AG04450 (cell line): ENCODE results near the gene SRPK3. TPM values are rescaled to one million over a fixed set of nuclear protein-coding genes. Genes with fewer than 3 reads are reported as not detected.
"Not testable (repeated sequence)": the region's sequence is repeated elsewhere in the genome, so short reads cannot be mapped to it uniquely, and the experiment has no call there.

Experiments
- CTCF ChIA-PET: fragments of 300-600, 350-600 bp; formaldehyde crosslinking; extraction: SDS; loops from one replicate; lab custom pipeline; 2022; ENCODE audit warnings: antibody characterized with exemption, inconsistent platforms; lab: Charles Lee
- POLR2A ChIA-PET: fragments of 350-600 bp; formaldehyde crosslinking; extraction: SDS; loops from one replicate; lab custom pipeline; 2021; ENCODE audit warnings: antibody characterized with exemption, inconsistent platforms; lab: Yijun Ruan, JAX
- DNase-seq: peaks from one replicate; pipeline ENCODE4 v3.0.0-alpha.2; 2011; ENCODE audit warnings: low read depth, low spot score
- H3K27ac ChIP-seq: one replicate; pipeline ENCODE4 v1.5.1; 2012; ENCODE audit warnings: low read depth, low read length, control low read depth
- H3K27me3 ChIP-seq: one replicate; pipeline ENCODE4 v1.6.0; 2012; ENCODE audit warnings: low read length; ENCODE audit not compliant: control insufficient read depth, insufficient read depth
- H3K4me3 ChIP-seq: 2 replicates; pipeline ENCODE4 v1.5.1; 2011; ENCODE audit warnings: mild to moderate bottlenecking, low read depth, low read length, control low read depth
- H3K9me3 ChIP-seq: 2 replicates; pipeline ENCODE4 v1.5.1; 2012; ENCODE audit warnings: low read length; ENCODE audit not compliant: control insufficient read depth, insufficient read depth
- CTCF ChIP-seq: IDR thresholded peaks from 2 replicates; pipeline ENCODE4 v1.5.1; 2011; ENCODE audit warnings: low read depth, low read length, control low read depth, inconsistent platforms
- polyA plus RNA-seq: library from polyadenylated mRNA; depleted of rRNA; stranded (reverse); fragments of >200 nt; gene quantifications from 2 replicates; pipeline ENCODE4 v1.2.3, GENCODE V29; 2011

Gene SRPK3
- polyA plus RNA-seq, 1 experiment = 0.27 TPM

DNA sequence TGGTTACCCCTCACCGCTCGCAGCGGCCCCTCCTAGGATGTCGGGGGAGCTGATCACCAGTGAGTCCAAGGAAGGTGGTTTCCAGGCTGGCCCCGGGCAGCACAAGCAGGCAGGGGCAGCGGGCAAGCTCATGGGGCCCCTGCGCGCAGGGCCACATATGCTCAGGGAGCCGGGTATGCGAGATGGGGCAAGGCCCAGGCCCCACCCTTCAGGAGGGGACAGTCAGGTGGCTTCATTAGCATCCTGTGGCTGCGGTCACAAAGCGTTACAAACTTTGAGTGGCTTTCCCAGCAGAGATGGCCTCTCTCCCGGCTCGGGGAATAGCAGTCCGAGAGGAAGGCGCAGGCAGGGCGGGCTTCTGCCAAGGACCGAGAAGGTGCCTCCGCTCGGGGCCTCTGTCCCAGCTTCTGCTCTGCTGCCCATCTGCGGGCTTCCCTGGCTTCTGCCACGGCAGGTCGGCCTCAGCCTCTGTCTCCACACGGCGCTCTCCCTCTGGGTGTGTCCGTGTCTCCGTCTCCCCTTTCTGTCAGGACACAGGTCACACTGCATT is 42.7 kb upstream of the SRPK3 start:
- H3K4me3 ChIP-seq = no peak overlapping the region
- no peaks in the 10 kb centered on the region; the same call in 1 of the 2 replicates for H3K9me3 ChIP-seq
- ChIA-PET POLR2A (no interaction called here), CTCF (no interaction called here)
- TF ChIP-seq CTCF = no peak
- DNase-seq = no peak
- H3K27me3 ChIP-seq = no peaks in the 10 kb centered on the region
- H3K27ac ChIP-seq = no peak overlapping the region

DNA sequence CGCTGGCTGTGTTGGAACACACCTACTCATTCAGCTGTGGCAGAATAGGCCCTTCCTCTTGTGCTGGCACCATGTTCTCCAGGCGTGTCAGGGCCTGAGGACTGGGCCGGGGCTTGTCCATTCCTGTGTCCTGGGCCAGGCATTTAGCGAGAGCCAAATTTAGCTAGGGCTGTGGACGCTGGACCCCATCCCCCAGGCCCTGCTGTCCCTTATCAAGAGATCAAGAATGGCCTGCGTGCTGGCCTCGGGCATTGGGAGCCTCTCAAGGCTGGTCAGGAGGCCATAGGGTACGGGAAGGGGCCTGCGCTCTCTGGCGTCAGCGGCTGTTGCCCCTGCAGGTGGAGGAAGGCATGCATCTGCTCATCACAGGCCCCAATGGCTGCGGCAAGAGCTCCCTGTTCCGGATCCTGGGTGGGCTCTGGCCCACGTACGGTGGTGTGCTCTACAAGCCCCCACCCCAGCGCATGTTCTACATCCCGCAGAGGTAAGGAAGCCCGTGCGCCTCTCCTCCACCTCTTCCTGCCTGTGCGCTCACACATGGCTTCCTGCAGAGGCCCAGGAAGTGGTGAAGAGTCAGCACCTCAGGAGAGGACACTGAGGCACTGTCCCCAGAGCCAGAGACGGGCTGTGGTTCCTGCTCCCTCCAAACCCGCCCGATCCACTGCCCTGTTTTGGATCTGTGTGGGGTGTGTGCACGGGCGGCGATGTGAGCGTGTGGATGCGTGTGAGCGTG is 40.9 kb upstream of the SRPK3 start:
- DNase-seq = no peak
- Histone ChIP-seq H3K4me3 (no peak overlapping the region), H3K27me3 (no peaks in the 10 kb centered on the region), H3K27ac (no peak overlapping the region), H3K9me3 (no peaks in the 10 kb centered on the region; the same call in 1 of the 2 replicates)
- ChIA-PET POLR2A (no interaction called here), CTCF (no interaction called here)
- TF ChIP-seq CTCF = no peak

GRCh38 chrX:153740631-153741222 is 40.1 kb upstream of the SRPK3 start:
- CTCF ChIA-PET = no interaction called here
- no peak overlapping the region for H3K27ac ChIP-seq
- no peak for DNase-seq
- TF ChIP-seq CTCF = no peak
- H3K4me3 ChIP-seq = no peak overlapping the region
- no peaks in the 10 kb centered on the region; the same call in 1 of the 2 replicates for H3K9me3 ChIP-seq
- H3K27me3 ChIP-seq = no peaks in the 10 kb centered on the region
- POLR2A ChIA-PET = interaction anchor here (0.6 kb wide), 1 partner anchor 205 kb away, joined by 3 read pairs; no protein-coding TSS in a partner anchor

DNA sequence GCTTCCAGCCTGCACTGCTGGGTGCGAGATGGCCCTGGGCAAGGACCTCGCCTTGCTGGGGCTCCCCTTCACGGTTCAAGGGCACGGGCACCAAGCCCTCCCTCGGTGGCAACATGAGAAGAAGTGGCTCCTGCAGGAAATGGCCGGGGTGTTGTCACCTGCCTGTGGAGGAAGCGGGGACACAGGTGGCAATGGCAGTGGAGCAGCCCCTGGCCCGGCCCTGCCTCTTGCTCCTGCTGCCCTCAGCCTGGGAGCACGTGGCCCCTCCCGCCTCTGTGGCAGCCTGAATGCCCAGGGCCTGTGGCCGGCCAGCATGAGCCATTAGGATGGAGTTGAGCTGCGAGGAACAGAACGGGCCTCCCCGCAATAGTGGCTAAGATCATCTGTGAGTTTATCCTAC is 39.4 kb upstream of the SRPK3 start:
- no peak overlapping the region for H3K27ac ChIP-seq
- ChIA-PET CTCF (no interaction called here), POLR2A (interaction anchor here (0.6 kb wide), 1 partner anchor 204 kb away, joined by 3 read pairs; no protein-coding TSS in a partner anchor)
- H3K9me3 ChIP-seq = no peaks in the 10 kb centered on the region; the same call in 1 of the 2 replicates
- H3K4me3 ChIP-seq = no peak overlapping the region
- DNase-seq = no peak
- H3K27me3 ChIP-seq = no peaks in the 10 kb centered on the region
- no peak for TF ChIP-seq CTCF

GRCh38 chrX:153742111-153742510 is 38.7 kb upstream of the SRPK3 start:
- POLR2A ChIA-PET, H3K9me3 ChIP-seq, H3K4me3 ChIP-seq, CTCF ChIA-PET, H3K27me3 ChIP-seq, H3K27ac ChIP-seq, DNase-seq: not testable (repeated sequence)

GRCh38 chrX:153742796-153743467 is 37.9 kb upstream of the SRPK3 start:
- DNase-seq, POLR2A ChIA-PET, H3K27ac ChIP-seq, H3K4me3 ChIP-seq, H3K27me3 ChIP-seq, CTCF ChIA-PET, H3K9me3 ChIP-seq: not testable (repeated sequence)

DNA sequence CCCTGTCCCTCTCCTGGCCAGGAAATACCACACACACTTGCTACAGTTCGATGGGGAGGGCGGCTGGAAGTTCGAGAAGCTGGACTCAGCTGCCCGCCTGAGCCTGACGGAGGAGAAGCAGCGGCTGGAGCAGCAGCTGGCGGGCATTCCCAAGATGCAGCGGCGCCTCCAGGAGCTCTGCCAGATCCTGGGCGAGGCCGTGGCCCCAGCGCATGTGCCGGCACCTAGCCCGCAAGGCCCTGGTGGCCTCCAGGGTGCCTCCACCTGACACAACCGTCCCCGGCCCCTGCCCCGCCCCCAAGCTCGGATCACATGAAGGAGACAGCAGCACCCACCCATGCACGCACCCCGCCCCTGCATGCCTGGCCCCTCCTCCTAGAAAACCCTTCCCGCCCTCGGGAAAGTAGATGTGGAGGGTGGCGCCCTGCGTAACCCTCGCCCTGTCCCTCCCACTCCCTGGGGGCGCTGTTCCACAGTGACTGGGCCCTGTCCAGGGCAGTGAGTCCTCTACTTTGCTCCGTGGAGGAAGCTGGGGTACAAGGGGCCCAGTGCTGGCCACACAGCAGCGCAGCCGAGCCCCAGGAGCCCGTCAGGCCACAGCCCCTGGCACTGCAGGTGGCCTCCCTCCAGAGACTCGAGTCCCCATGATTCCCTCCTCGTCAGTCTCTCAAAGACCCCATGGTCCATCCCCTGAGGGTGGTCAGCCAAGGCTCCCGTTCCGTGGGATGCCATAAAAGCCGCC is 37.2 kb upstream of the SRPK3 start:
- H3K27me3 ChIP-seq, H3K4me3 ChIP-seq, H3K27ac ChIP-seq, H3K9me3 ChIP-seq, CTCF ChIA-PET, DNase-seq, POLR2A ChIA-PET: not testable (repeated sequence)
